IPS-NIHi7 (cell line): ENCODE measurements around the gene POLR2M.

ENCODE experiments used
- DNase-seq: peaks from one replicate; pipeline ENCODE4 v3.0.0; 2012; ENCODE audit warnings: mixed read lengths; ENCODE audit errors: extremely low spot score

The POLR2M gene

DNA sequence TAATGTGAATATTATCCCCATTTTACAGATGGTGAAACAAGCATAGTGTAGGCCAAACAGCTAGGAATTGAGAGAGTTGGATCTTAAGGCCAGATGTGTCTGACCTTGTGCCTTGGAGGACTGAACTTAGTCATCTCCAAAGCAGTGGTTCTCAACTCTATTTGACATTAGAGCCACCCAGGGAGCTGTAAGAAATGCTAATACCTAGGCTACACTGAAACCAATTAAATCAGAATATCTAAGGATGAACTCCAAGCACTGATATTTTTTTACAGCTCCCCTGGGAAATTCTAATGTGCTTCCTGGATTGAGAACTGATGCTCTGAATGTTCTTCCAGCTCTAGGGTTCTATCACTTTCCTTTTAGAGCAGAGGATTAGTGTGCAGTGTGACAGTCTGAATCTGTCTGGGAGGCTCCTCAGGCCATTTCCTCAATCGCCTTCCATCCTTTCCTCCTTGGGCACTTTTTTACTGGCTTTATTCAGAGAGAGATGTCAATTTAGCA lies 32.3 kb downstream of the POLR2M start:
- no peak for DNase-seq

DNA sequence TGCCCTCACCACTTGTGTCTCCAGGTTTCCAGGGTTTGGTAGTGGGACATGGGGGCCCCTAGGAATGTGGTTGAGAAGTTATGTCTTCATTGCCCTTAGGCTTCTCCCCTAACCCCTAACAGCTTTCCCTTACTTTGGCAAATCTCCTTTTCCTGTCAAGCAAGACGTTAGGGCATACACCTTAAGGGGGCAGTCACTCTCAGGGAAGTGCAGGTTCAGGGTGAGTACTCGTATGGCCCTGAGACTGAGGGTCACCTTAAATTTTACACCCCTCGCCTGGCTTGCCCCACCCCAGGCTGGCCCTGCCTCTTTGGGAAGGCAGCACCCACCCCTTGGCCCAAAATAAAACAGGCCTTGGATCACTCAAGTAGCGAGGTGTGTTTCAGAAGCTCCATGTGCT lies 33.5 kb downstream of the POLR2M start:
- DNase-seq, result peak; percentile 33

DNA sequence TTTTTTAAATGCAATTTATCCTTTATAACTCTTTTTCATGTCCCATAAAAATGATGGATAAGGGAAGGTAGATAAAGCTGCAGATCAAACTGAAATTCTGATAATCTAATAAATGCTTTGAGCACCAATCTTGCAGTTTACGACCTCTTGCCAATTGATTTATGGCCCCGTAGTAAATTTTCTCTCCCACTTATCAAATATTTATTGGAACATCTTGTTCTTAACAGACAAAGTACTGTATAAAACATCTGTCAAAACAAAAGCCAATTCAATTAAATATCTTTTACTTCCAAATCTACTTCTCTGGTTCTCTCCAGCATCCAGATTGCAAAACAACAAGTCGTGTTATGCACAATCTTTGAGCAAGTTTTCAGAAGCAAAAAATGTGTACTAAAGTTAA lies 34.6 kb downstream of the POLR2M start:
- no peak for DNase-seq

DNA sequence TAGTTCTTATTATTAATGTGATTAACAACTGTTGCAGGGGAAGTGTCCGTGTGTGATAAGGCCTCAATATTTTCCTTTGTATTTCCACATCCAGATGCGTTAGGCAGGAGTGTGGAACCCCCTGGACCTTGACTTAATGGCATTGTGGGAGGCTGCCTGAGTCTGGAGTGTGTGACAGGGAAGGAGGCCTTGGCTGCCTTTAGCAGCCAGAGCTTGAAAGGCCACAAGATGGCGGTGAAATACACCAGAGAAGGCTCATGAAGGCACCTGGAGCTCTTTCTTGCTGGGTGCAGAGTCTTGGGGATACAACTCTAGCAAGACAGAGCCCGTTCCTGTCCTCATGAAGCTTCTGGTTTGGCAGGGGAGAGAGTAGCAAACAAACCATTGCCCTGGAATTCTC lies 36.9 kb downstream of the POLR2M start:
- DNase-seq, result peak; percentile 48

DNA sequence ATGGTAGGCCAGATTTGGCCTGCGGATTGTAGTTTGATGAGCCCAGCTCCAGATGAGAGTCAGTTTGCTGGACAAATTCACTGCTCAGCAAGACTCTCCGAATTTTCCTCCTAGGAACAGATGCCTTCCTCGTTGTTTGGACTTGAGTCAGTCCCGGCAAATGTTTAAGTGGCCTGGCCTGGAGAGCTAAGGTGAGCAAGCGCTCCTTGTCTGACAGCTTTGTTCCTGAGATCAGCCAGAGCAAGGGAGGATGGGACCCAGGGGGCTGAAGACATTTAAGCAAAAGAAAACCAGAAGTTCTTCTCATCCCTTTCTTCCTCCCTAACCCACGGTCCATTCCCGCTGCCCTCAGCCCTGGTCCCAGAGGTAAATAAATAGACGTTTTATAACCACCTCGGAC lies 40.3 kb downstream of the POLR2M start:
- DNase-seq, result no peak

DNA sequence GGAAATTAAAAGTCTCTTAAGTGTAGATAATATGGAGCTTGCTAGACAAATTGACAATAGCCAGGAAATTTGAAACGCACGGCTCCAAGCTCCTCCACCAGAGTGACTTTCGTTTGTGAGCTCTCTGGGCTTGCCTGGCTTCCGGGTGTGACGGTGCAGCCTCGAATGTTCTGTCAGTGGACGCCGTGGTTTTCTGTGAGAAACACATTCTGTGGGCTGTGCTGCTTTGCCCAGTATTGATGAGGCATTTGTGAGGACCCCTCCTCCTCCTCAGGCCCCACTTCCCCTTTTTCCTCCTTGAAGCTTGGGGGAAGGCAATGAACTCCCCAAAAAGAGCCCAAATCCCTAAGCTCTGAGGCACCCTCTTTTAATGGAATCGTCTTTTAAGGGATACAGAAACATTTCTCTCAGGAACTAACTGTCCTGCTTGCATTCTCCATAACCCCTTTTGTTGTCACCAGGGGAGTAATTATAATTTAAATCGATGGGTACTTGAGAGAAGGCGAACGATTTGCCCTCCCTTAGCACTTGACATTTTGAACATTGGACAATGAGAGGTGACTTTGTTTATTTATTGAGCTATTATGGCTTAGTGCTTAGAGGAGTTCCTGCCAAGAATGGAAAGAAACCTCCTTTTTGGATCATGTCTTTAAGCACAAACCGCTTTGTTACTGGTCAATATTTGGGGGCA lies 40.8 kb downstream of the POLR2M start:
- DNase-seq, result no peak

DNA sequence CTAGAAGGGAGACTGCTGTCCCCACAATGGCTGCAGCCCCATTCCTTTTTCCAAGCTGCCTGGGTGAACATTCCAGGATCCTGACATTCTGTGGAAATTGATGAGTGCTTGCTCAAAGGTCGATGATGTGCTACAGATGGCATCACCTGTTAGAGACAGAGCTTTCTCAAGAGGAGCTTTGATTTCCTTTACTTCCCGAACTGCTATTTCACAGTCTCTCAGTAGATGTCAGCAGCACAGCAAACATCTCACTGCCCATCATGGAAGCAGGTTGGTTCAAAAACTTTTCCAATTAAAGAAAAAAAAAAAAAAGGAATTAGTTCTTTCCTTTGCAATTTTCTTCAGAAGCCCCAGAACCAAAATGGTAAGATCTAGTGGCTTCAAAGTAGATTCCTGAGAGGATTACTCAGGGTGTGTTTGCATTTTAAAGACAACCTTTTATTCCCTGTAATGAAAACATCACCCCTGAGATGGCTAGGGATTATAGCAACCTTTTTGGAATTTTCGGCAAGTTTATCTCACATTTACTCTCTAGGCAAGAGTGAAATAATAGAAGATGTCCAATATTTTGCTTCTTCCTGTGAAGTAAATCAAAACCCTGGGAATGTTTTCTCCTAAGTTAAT lies 44.8 kb downstream of the POLR2M start:
- DNase-seq, result peak; percentile 64

DNA sequence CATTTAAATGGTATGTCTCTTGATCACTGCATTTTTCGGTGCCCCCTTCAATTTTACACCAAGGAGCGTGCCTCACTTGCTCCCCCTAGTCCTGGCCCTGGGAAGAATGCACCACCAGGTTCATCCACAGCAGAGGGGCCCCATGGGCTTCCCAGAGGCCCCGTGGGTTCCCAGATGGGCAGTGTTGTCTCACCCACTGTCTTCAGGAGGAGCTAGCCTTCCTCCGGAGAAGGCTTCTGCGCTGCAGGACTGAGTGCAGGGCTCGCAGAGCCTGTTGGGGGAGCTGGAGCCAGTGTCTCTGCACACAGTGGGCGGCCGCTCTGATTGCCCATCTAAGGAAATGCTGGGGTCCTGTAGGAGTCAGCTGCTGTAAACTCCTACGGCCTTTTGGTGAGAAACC lies 45.9 kb downstream of the POLR2M start:
- DNase-seq, result peak; percentile 64

DNA sequence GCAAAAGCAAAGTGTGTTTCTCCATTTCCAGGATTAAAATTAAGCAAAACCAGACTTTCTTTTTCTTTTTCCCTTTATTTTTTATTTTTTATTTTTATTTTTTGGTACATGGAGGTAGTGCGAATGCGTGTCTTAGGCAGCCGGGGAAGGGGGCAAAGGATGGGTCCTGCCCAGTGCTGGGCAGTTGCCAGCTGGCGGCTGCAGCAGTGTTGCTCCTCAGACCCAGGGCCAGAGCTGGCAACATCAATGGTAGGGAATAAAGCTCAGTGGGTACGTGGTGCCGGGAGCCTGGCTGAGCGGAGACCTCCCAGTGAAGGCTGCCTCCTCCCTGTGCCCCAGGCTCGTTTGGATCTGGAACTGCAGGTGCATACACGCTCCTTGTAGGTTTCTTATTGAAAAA lies 46.3 kb downstream of the POLR2M start:
- no peak for DNase-seq

DNA sequence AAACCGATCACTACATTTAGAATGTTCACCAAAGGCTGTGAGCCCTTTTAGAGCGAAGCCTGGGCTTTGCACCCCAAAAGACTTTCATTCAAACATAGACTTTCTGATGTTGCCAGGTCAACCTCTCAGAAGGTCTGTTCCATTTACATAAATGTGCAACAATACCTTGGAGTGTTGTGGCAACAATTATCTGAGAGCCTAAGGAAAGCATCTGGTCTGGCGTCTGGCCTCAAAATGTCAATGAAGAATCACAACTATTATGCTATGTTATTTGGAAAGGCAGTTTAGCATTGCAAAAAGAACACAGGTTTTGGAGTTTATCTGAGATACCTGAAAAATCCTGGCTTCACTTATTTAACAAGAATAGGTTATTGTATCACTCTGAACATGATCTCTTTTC lies 50.0 kb downstream of the POLR2M start:
- DNase-seq, result no peak

DNA sequence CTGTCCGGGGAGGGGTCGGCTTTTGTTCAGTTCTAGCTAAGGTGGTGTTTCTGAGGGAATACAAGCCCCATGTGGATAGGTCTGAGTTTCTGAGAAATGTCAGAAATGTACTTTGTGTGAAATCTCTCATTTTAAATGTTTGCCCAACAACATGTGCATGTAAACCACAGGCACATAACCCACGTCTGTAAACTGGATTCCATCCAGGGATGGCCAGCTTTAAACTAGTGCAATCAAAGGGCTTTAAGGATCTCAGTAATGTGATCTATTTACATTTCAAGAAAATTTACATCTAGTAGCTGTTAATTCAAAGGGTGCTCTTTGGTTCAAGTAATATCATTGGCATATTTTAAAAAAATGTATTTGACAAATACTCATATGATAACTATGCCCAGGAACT lies 52.0 kb downstream of the POLR2M start:
- no peak for DNase-seq

DNA sequence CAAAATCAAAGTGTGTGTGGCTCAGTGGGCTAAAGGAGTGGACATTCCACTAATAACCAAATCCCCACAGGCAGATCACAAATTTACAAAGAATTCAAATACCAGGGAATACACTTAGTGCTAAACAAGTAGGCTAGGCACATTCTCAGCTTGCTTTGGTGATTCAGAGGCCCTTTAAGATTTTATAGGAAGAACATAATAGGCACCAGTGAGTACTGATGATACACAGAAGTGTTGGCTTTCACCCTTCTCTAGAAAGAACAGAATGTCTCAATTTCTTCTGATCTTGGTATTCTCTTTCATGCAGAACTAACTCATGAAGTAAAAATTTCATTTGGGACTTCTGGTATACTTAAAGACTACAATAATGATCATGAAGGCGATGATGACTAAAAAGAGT lies 55.0 kb downstream of the POLR2M start:
- no peak for DNase-seq

DNA sequence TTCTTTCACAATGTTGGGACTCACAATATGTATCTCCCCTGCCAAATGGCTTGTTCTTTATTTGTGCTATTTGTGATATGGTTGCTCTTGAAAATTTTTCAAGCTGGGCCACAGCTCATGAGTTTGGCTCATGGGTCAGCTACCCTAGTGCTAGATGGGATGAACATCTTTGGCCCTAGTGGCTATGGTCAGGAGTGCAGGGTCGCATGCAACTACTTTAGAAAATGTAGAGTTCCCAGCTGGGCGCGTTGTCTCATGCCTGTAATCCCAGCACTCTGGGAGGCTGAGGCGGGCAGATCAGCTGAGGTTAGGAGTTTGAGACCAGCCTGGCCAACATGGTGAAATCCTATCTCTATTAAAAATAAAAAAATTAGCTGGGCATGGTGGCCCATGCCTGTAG lies 55.8 kb downstream of the POLR2M start:
- no peak for DNase-seq

DNA sequence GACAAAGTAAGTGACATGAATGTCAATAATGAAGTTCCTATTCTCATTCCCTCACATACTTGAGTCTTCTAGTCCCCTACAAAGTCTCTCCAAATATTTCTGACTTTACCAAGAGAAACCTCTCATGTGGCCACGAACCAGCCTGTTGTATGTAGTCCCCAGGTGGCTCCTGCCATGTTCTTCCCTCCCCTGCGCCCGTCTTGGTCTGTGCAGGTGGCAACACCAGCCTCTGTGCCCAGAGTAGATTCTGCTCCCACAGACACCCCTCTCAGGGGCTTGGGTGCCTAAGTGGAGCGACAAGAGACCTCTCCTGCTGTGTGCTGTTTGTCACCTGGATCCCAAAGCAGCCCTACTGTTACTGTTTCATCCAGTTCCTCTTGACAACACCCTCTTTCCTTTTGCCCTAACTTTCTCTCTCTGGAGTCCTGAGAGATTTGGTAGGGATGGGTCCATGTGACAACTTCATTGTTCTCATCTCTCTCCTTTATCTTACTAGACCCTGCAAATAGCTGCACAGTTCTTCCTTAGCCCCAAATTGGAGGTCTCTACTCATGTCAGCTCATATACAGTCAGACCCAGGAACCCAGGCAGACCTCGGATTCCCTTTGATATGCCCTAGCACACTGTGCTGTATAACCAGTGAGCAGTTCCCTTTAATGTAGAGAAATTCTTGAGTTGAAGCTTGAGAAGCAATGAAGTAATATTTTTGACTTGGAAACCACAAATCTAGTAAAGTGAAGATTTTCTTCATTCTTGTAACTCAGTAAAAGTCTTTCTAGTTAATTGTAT lies 56.9 kb downstream of the POLR2M start:
- DNase-seq, result no peak
